ENCODE data around the gene BPGM. TPM values are rescaled to one million over a fixed set of nuclear protein-coding genes. Genes with fewer than 3 reads are reported as not detected.
"Not testable (repeated sequence)": the region's sequence is repeated elsewhere in the genome, so short reads cannot be mapped to it uniquely, and the experiment has no call there.

The BPGM gene
- total RNA-seq, 1 donor from 2014 or later = 23.8 TPM

GRCh38 chr7:134637934-134638719 is 8.5 kb upstream of the BPGM start:
- peaks cover 45% of the 10 kb centered on the region for H3K4me1 Mint-ChIP-seq (ENCODE audit: low read depth)
- H3K36me3 Mint-ChIP-seq (ENCODE audit: low read depth) = peaks cover 8% of the 10 kb centered on the region
- H3K27me3 Mint-ChIP-seq (ENCODE audit: insufficient read depth) = no peaks in the 10 kb centered on the region
- no peak for DNase-seq (ENCODE audit: low spot score)
- peak overlapping the region; percentile 11 for H3K27ac Mint-ChIP-seq
- peaks cover 18% of the 10 kb centered on the region for H3K9me3 Mint-ChIP-seq
- H3K4me3 Mint-ChIP-seq = no peak overlapping the region
- intact Hi-C loops (cut with micrococcal nuclease) = no loop called here

- no peak for DNase-seq (ENCODE audit: low spot score)
- Mint-ChIP-seq H3K27me3 (ENCODE audit: insufficient read depth) (no peaks in the 10 kb centered on the region), H3K27ac (no peak overlapping the region), H3K9me3 (peaks cover 18% of the 10 kb centered on the region), H3K4me3 (no peak overlapping the region), H3K4me1 (ENCODE audit: low read depth) (peaks cover 48% of the 10 kb centered on the region), H3K36me3 (ENCODE audit: low read depth) (peaks cover 8% of the 10 kb centered on the region)
- intact Hi-C loops (cut with micrococcal nuclease) = no loop called here
These were observed 7.6 kb upstream of the BPGM start for GRCh38 chr7:134639061-134639460.

DNA sequence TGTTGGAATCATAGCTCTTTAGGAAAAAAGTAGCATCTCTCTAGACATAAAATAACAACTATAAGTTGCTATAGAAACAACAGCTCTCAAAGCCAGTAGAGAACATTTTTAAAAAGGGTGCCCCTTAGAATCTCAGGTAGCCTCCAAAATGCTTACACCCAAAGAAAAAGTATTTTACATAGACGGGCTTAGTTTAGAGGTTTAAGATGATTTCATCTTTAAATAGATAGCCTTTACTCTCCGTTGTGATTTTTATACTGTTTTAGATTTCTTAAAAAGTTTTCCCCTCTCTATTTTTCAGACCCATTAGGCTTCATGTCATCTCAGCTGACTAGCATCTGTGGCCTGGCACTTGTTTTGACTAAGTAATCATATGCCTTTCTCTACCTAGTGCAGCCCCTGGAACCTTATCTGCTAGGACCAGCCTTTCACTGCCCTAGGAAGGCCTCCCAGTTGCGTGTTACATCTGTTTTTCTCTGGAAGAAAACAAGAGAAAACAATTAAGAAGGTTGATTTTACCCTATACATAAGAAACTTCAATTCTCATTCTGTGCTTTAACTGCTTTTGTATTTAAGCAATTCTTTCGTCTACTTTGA is 6.9 kb upstream of the BPGM start:
- peaks cover 51% of the 10 kb centered on the region for H3K4me1 Mint-ChIP-seq (ENCODE audit: low read depth)
- intact Hi-C loops (cut with micrococcal nuclease) = no loop called here
- no peak overlapping the region for H3K4me3 Mint-ChIP-seq
- H3K27ac Mint-ChIP-seq = no peak overlapping the region
- DNase-seq (ENCODE audit: low spot score) = no peak
- H3K36me3 Mint-ChIP-seq (ENCODE audit: low read depth) = peaks cover 8% of the 10 kb centered on the region
- H3K9me3 Mint-ChIP-seq = peaks cover 18% of the 10 kb centered on the region
- no peaks in the 10 kb centered on the region for H3K27me3 Mint-ChIP-seq (ENCODE audit: insufficient read depth)

DNA sequence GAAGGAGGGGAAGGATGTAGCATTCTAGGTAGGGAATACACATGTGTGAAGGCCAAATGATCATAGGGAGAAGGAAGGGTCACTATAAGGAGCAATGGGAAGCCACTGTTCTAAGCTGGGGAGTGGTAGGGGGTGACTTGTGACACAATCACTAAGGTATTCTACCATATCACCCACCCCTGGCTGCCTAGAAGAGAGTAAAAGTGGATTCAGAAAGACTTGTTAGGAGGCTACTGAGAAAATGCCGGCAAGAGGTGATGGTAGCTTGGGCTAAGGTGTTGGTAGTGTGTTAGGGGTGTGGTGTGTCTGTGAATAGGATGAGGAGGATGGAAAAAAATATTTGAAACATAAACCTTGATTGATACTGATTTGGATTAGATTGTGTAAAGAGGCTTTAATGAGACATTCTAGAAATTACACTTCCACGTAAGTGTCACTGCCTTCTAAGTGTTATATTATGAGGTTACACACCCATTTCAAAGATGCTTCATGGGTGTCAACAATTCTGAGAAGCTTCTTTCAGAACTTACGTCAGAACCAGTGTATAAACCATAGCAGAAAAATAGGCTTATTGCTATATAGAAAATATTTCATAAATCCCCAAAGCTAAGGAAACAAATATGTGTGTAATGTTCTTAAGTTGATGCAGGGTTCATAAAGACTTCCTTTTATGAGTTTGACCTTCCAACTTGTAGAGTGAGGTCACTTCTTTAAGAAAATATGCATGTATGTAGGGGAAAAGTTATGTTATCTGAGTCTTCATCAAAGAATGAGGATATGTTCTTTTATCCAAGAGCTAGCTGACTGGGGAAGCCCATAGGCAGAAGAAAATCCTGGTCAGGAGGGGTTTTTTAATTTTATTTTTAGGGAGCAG is 5.6 kb upstream of the BPGM start:
- no peaks in the 10 kb centered on the region for H3K27me3 Mint-ChIP-seq (ENCODE audit: insufficient read depth)
- H3K4me3 Mint-ChIP-seq = no peak overlapping the region
- H3K27ac Mint-ChIP-seq = peak overlapping the region; percentile 61
- intact Hi-C loops (cut with micrococcal nuclease) = no loop called here
- peaks cover 17% of the 10 kb centered on the region for H3K9me3 Mint-ChIP-seq
- H3K36me3 Mint-ChIP-seq (ENCODE audit: low read depth) = peaks cover 7% of the 10 kb centered on the region
- H3K4me1 Mint-ChIP-seq (ENCODE audit: low read depth) = peaks cover 45% of the 10 kb centered on the region
- DNase-seq (ENCODE audit: low spot score) = no peak

- intact Hi-C loops (cut with micrococcal nuclease); DNase-seq (ENCODE audit: low spot score); H3K27ac Mint-ChIP-seq; H3K4me3 Mint-ChIP-seq; H3K27me3 Mint-ChIP-seq (ENCODE audit: insufficient read depth); H3K36me3 Mint-ChIP-seq (ENCODE audit: low read depth): not testable (repeated sequence)
- H3K9me3 Mint-ChIP-seq = peaks cover 12% of the 10 kb centered on the region
- H3K4me1 Mint-ChIP-seq (ENCODE audit: low read depth) = peaks cover 36% of the 10 kb centered on the region
These were observed 4.7 kb upstream of the BPGM start for GRCh38 chr7:134641981-134642380.

DNA sequence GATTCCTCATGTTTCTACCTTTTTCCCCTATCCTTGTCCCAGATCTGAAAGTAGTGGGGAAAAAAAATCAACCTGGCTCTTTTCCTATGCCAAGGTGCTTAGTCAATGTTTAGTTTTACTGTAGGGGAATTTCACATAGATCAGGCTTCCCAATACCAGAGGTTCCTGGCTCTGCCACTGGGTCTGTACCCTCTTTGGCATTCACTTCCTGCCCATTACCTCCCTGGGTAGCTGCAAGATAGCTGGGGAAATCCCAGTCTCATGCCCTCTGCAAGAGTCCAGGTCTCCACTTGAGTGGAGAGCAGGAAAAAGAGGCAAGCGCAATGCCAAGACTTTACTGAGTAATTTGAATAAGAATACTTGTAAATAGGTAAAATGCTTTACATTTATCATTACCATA is 3.5 kb upstream of the BPGM start:
- Mint-ChIP-seq H3K4me1 (ENCODE audit: low read depth) (peaks cover 32% of the 10 kb centered on the region), H3K4me3 (no peak overlapping the region), H3K36me3 (ENCODE audit: low read depth) (peaks cover 2% of the 10 kb centered on the region), H3K27me3 (ENCODE audit: insufficient read depth) (no peaks in the 10 kb centered on the region), H3K9me3 (peaks cover 12% of the 10 kb centered on the region), H3K27ac (no peak overlapping the region)
- intact Hi-C loops (cut with micrococcal nuclease) = no loop called here
- DNase-seq (ENCODE audit: low spot score) = no peak

GRCh38 chr7:134645478-134645877 is 1.2 kb upstream of the BPGM start:
- Mint-ChIP-seq H3K27ac (no peak overlapping the region), H3K4me1 (ENCODE audit: low read depth) (peaks cover 48% of the 10 kb centered on the region), H3K4me3 (no peak overlapping the region), H3K36me3 (ENCODE audit: low read depth) (peaks cover 14% of the 10 kb centered on the region), H3K9me3 (peaks cover 12% of the 10 kb centered on the region), H3K27me3 (ENCODE audit: insufficient read depth) (no peaks in the 10 kb centered on the region)
- DNase-seq (ENCODE audit: low spot score) = no peak
- intact Hi-C loops (cut with micrococcal nuclease) = loop anchor here (5.0 kb wide), 3 partner anchors 222 to 1563 kb away; partner anchors contain the start of genes CHCHD3 and EXOC4

GRCh38 chr7:134645935-134646334 is 718 bp upstream of the BPGM start:
- Mint-ChIP-seq H3K9me3 (peaks cover 12% of the 10 kb centered on the region), H3K36me3 (ENCODE audit: low read depth) (peaks cover 14% of the 10 kb centered on the region), H3K4me1 (ENCODE audit: low read depth) (peaks cover 44% of the 10 kb centered on the region), H3K27me3 (ENCODE audit: insufficient read depth) (no peaks in the 10 kb centered on the region), H3K27ac (no peak overlapping the region), H3K4me3 (no peak overlapping the region)
- intact Hi-C loops (cut with micrococcal nuclease) = loop anchor here (1.0 to 5.0 kb wide), 16 partner anchors 10 to 1564 kb away; partner anchors contain the start of genes AKR1B1, CHCHD3, CNOT4 and CYREN
- no peak for DNase-seq (ENCODE audit: low spot score)

DNA sequence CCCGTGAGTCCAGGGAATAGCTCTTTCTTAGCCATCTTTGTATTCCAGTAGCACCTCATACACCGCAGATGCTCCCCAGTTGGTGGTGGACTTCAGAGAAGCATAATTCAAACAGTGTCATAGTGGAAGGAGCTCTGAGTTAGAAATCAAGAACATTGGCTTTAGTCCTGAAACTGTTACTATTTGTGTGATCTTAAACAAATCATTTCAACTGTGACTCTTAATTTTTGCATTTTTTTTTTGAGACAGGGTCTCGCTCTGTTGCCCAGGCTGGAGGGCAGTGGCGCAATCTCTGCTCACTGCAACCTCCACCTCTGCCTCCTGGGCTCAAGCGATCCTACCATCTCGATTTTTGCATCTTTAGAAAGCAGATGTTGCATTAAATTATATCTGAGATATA is 1.8 kb downstream of the BPGM start:
- Mint-ChIP-seq H3K27ac (no peak overlapping the region), H3K4me3 (no peak overlapping the region), H3K4me1 (ENCODE audit: low read depth) (peaks cover 38% of the 10 kb centered on the region), H3K9me3 (no peaks in the 10 kb centered on the region), H3K36me3 (ENCODE audit: low read depth) (peaks cover 15% of the 10 kb centered on the region), H3K27me3 (ENCODE audit: insufficient read depth) (no peaks in the 10 kb centered on the region)
- intact Hi-C loops (cut with micrococcal nuclease) = loop anchor here (5.0 kb wide), 3 partner anchors 219 to 1566 kb away; partner anchors contain the start of genes CHCHD3 and EXOC4
- DNase-seq (ENCODE audit: low spot score) = no peak

DNA sequence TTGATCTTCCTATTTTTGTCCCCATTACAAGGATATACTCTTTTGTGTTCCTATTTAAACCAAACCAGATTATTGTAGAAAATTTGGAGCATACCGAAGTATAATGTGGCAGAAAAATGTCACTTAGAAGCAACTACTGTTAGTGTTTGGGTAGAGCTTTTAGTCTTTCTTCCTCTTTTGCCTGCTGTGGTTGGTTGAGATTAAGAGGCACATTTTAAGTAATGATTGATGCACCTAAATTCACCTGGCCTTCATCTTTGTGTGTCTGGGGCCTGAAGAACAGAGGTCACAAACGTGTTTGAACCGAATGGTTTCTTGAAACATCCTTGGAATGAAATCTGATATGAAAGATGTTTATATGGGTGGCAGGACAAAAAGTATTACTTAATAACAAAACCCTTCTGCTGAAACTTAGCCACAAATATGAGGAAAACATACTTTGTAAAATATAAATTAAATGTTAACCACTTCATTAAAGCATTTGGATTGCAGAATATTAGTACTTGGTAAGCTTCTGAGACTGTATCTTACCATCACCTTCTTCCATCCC is 2.6 kb downstream of the BPGM start:
- no peaks in the 10 kb centered on the region for H3K9me3 Mint-ChIP-seq
- intact Hi-C loops (cut with micrococcal nuclease) = loop anchor here (5.0 kb wide), 3 partner anchors 218 to 1567 kb away; partner anchors contain the start of genes CHCHD3 and EXOC4
- H3K27me3 Mint-ChIP-seq (ENCODE audit: insufficient read depth) = no peaks in the 10 kb centered on the region
- no peak for DNase-seq (ENCODE audit: low spot score)
- peak overlapping the region; percentile 62 for H3K4me3 Mint-ChIP-seq
- H3K36me3 Mint-ChIP-seq (ENCODE audit: low read depth) = peaks cover 23% of the 10 kb centered on the region
- H3K27ac Mint-ChIP-seq = no peak overlapping the region
- H3K4me1 Mint-ChIP-seq (ENCODE audit: low read depth) = peaks cover 41% of the 10 kb centered on the region

DNA sequence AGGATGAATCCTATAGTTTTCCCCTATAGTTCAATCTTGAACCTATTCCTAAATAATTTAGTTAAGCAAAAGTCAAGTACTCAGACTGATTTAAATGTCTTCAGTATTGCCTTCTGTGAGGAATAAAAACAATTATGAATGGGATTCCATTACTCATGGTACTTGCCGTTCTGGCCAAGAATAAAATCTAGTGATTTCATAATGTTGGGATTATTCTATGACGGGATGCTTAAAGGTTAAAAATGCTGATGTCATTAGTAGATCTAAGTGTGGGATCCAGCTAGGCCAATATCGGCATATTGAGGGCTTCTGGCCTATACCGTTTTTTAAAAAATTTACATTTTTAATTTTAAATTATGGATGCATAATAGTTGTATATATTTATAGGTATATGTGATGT is 5.3 kb downstream of the BPGM start:
- H3K9me3 Mint-ChIP-seq = peaks cover 20% of the 10 kb centered on the region
- H3K27me3 Mint-ChIP-seq (ENCODE audit: insufficient read depth) = no peaks in the 10 kb centered on the region
- intact Hi-C loops (cut with micrococcal nuclease) = no loop called here
- H3K4me1 Mint-ChIP-seq (ENCODE audit: low read depth) = peaks cover 52% of the 10 kb centered on the region
- H3K4me3 Mint-ChIP-seq = no peak overlapping the region
- no peak overlapping the region for H3K27ac Mint-ChIP-seq
- peaks cover 38% of the 10 kb centered on the region for H3K36me3 Mint-ChIP-seq (ENCODE audit: low read depth)
- no peak for DNase-seq (ENCODE audit: low spot score)

DNA sequence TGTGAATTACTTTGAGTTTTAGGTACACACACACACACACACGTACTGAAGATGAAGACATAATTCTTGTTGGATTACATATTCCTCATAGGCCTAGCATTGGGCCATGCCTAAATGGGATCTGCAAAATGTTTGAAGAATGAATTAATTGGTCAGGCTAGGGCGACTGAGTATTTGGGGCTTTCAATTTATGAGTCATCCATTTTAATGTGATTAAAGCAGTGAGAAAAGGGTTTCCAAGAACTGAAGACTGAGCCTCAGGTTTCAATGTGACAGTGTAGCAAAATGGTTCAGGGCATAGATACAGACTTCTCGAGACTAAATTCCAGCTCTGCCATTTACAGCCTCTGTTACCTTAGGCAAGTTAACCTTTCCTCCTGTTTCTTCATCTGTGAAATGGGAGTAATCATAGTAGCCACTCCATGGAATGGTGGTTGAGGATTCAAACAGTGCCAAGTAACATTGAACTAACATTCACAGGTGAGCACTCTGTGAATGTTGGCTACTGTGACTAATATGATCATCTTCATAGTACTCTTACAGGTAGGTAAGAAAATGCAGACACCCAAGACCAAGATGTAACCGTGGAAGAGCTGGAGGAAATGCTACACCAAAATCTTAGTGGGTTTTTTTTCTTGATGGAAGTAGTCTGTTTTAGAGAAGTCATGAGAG is 7.6 kb downstream of the BPGM start:
- Mint-ChIP-seq H3K4me1 (ENCODE audit: low read depth) (peaks cover 47% of the 10 kb centered on the region), H3K9me3 (peaks cover 21% of the 10 kb centered on the region), H3K4me3 (no peak overlapping the region), H3K36me3 (ENCODE audit: low read depth) (peaks cover 47% of the 10 kb centered on the region), H3K27me3 (ENCODE audit: insufficient read depth) (no peaks in the 10 kb centered on the region), H3K27ac (peak overlapping the region; percentile 18)
- DNase-seq (ENCODE audit: low spot score) = no peak
- intact Hi-C loops (cut with micrococcal nuclease) = no loop called here

Data from activated T-helper 1 cell treated with anti-CD3 and anti-CD28 coated beads, Interleukin-12 subunit alpha, Interleukin-12 subunit beta, Interleukin-2, Interleukin-4 antibody, amounts not matched to agents 30 ng/mL and 10 ng/mL and 1 ng/mL, durations not matched to agents 14 hours and 24 hours and 36 hours (primary cell).